Measurements from ENCODE around the gene GATA1. TPM values are rescaled to one million over a fixed set of nuclear protein-coding genes. Genes with fewer than 3 reads are reported as not detected.

The GATA1 gene
- total RNA-seq, 1 experiment from 2014 or later = 0.34 TPM

DNA sequence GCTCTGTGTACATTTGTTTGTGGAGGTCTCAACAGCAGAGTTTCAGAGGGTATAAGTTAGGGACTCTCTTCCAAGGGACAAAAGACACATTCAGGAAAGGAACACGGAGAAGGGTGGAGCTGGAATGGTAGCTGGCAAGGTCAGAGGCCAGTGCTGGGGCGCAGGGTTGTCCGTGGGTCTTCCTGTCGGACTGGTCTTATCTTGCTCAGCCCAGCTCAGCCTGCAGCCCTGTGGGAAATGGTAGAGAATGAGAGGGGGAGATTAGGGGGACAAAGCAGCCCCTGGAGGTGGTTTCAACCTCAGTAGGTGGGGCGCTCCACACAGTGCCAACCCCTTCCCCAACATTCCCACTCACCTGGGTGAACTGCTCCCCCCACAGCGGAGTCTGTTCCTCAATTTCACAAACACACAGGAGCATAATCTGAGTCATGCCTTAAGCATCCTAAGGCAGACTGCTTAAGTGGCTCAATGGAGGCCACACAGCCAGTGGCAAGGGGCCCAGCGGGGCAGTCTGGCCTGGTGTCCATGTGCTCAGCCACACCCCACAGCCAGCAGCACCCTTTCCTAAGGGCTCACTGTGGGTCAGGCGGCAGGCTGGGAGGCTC lies 8.6 kb downstream of the GATA1 start:
- POLR2A ChIA-PET = no interaction called here
- Histone ChIP-seq H3K27me3 (ENCODE audit: insufficient read depth, low read length) (no peaks in the 10 kb centered on the region), H3K9me2 (ENCODE audit: insufficient read depth) (no peaks in the 10 kb centered on the region), H2AFZ (ENCODE audit: low read depth, low read length, poor library complexity, severe bottlenecking) (no peak overlapping the region), H3K9me3 (ENCODE audit: control insufficient read depth in 1 of 2, insufficient read depth in 1 of 2, low read depth in 1 of 2, low read length in 2 of 2) (no peaks in the 10 kb centered on the region), H3K4me3 (replicated peaks in 1 of 2; ENCODE audit: low read depth in 1 of 2, low read length in 2 of 2) (no peak overlapping the region), H3K79me2 (ENCODE audit: insufficient read depth, low read length) (no peaks in the 10 kb centered on the region), H4K20me1 (ENCODE audit: insufficient read depth) (no peaks in the 10 kb centered on the region), H3K9ac (ENCODE audit: low read length) (peak overlapping the region; percentile 39), H3K27ac (ENCODE audit: low read depth, low read length) (no peak overlapping the region; the same call in 1 of the 2 replicates), H3K4me2 (ENCODE audit: low read length) (peak overlapping the region; percentile 60), H3K4me1 (ENCODE audit: control insufficient read depth in 1 of 2, insufficient read depth in 2 of 2, low read length in 2 of 2) (peaks cover 11 to 19% of the 10 kb centered on the region in 2 experiments), H3K36me3 (ENCODE audit: control insufficient read depth in 1 of 2, insufficient read depth in 2 of 2, low read length in 2 of 2) (no peaks in the 10 kb centered on the region)
- DNase-seq (ENCODE audit: low read depth, low spot score) (no peak), ATAC-seq (peak; percentile 81)
- RAD21 ChIA-PET (ENCODE audit: low non-redundant PET in 1 of 2, low total read pairs in 2 of 2, uncharacterized antibody in 2 of 2, unreplicated experiment in 2 of 2) = no interaction called here
- TF ChIP-seq, protein P1, sequence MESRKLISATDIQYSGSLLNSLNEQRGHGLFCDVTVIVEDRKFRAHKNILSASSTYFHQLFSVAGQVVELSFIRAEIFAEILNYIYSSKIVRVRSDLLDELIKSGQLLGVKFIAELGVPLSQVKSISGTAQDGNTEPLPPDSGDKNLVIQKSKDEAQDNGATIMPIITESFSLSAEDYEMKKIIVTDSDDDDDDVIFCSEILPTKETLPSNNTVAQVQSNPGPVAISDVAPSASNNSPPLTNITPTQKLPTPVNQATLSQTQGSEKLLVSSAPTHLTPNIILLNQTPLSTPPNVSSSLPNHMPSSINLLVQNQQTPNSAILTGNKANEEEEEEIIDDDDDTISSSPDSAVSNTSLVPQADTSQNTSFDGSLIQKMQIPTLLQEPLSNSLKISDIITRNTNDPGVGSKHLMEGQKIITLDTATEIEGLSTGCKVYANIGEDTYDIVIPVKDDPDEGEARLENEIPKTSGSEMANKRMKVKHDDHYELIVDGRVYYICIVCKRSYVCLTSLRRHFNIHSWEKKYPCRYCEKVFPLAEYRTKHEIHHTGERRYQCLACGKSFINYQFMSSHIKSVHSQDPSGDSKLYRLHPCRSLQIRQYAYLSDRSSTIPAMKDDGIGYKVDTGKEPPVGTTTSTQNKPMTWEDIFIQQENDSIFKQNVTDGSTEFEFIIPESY (IDR thresholded peaks at IDR 0.05; ENCODE audit: extremely low read depth, insufficient replicate concordance, low read length) = no peak
- TF ChIP-seq, protein P2, sequence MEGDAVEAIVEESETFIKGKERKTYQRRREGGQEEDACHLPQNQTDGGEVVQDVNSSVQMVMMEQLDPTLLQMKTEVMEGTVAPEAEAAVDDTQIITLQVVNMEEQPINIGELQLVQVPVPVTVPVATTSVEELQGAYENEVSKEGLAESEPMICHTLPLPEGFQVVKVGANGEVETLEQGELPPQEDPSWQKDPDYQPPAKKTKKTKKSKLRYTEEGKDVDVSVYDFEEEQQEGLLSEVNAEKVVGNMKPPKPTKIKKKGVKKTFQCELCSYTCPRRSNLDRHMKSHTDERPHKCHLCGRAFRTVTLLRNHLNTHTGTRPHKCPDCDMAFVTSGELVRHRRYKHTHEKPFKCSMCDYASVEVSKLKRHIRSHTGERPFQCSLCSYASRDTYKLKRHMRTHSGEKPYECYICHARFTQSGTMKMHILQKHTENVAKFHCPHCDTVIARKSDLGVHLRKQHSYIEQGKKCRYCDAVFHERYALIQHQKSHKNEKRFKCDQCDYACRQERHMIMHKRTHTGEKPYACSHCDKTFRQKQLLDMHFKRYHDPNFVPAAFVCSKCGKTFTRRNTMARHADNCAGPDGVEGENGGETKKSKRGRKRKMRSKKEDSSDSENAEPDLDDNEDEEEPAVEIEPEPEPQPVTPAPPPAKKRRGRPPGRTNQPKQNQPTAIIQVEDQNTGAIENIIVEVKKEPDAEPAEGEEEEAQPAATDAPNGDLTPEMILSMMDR (IDR thresholded peaks at IDR 0.05 in 2 of 3, conservative IDR thresholded peaks at IDR 0.05 in 1 of 3; ENCODE audit: borderline replicate concordance in 1 of 3, insufficient read depth in 1 of 3, low read depth in 2 of 3, low read length in 2 of 3) = no peak
- TF ChIP-seq CEBPB (IDR thresholded peaks at IDR 0.05; ENCODE audit: low read depth) = no peak
- TF ChIP-seq JUND (IDR thresholded peaks at IDR 0.05) = no peak
- TF ChIP-seq FOSL1 (IDR thresholded peaks at IDR 0.05; ENCODE audit: low read depth) = no peak
- no peak for TF ChIP-seq EGR1 (IDR thresholded peaks at IDR 0.05; ENCODE audit: low read depth)
- no peak for TF ChIP-seq SRF (IDR thresholded peaks at IDR 0.05; ENCODE audit: low read depth)
- intact Hi-C loops (cut with micrococcal nuclease) = no loop called here
- no TSS peak for BruUV-seq (replicated peaks)
- CTCF ChIA-PET = no interaction called here
